IMR-90 (cell line): Measurements from ENCODE around the gene EML1. TPM values are rescaled to one million over a fixed set of nuclear protein-coding genes. Genes with fewer than 3 reads are reported as not detected.

ENCODE experiments used
- ATAC-seq: fragments of 200-7000 bp; cut with Tn5 transposase; 2 replicates; pipeline ENCODE4 v1.9.1; 2020; ENCODE audit warnings: low read depth, mild to moderate bottlenecking, moderate library complexity
- BruUV-seq: library from RNA; stranded (reverse); fragments of 400-500 nt; replicated peaks from 2 replicates; lab custom pipeline; 2021; lab: Mats Ljungman, UMichigan
- CTCF ChIA-PET: fragments of 300-600 bp; formaldehyde crosslinking; extraction: SDS; loops from one replicate; lab custom pipeline; 2021; ENCODE audit warnings: antibody characterized with exemption; lab: Yijun Ruan, JAX
- POLR2A ChIA-PET: fragments of 300-600 bp; sonication (Branson Sonifier 250); formaldehyde crosslinking; loops from one replicate; lab custom pipeline; 2022; ENCODE audit warnings: antibody characterized with exemption; ENCODE audit not compliant: unreplicated experiment; lab: Charles Lee
- DNase-seq: peaks from one replicate; pipeline ENCODE4 v3.0.0; 2013
- H2AFZ ChIP-seq: replicated peaks from 2 replicates; pipeline ENCODE3; 2013; ENCODE audit warnings: low read length, mild to moderate bottlenecking; ENCODE audit not compliant: poor library complexity
- H2AK5ac ChIP-seq: 2 replicates; pipeline ENCODE4 v1.6.1; 2013; ENCODE audit warnings: low read depth, low read length, inconsistent platforms
- H2AK9ac ChIP-seq: replicated peaks from 2 replicates; pipeline ENCODE3; 2013; ENCODE audit warnings: mild to moderate bottlenecking, low read depth, low read length, moderate library complexity; ENCODE audit not compliant: poor library complexity
- H2BK120ac ChIP-seq: 2 replicates; pipeline ENCODE4 v1.6.1; 2013; ENCODE audit warnings: low read depth, low read length, inconsistent platforms
- H2BK15ac ChIP-seq: 3 replicates; pipeline ENCODE4 v1.6.1; 2013; ENCODE audit warnings: low read depth, low read length, inconsistent platforms
- H2BK20ac ChIP-seq: 2 replicates; pipeline ENCODE4 v1.6.1; 2013; ENCODE audit warnings: low read depth, mild to moderate bottlenecking, inconsistent platforms, low read length, moderate library complexity
- H2BK5ac ChIP-seq: 2 replicates; pipeline ENCODE4 v1.6.1; 2013; ENCODE audit warnings: mild to moderate bottlenecking, low read depth, low read length, inconsistent platforms; ENCODE audit not compliant: poor library complexity, severe bottlenecking
- H3K14ac ChIP-seq: replicated peaks from 2 replicates; pipeline ENCODE4 v1.6.1; 2013; ENCODE audit warnings: low read depth, low read length, inconsistent platforms
- H3K18ac ChIP-seq: 2 replicates; pipeline ENCODE4 v1.6.1; 2013; ENCODE audit warnings: low read depth, low read length, control low read depth
- H3K23ac ChIP-seq: 2 replicates; pipeline ENCODE4 v1.6.1; 2013; ENCODE audit warnings: low read depth, low read length, inconsistent platforms
- H3K27ac ChIP-seq: 2 replicates; pipeline ENCODE4 v1.5.1; 2013; ENCODE audit warnings: mild to moderate bottlenecking, control low read depth, low read length; ENCODE audit not compliant: insufficient read depth
- H3K27me3 ChIP-seq: 2 replicates; pipeline ENCODE4 v1.6.1; 2013; ENCODE audit warnings: low read length; ENCODE audit not compliant: control insufficient read depth, insufficient read depth
- H3K36me3 ChIP-seq: 2 replicates; pipeline ENCODE4 v1.6.1; 2013; ENCODE audit warnings: low read length, mixed read lengths; ENCODE audit not compliant: control insufficient read depth, insufficient read depth
- H3K4ac ChIP-seq: 2 replicates; pipeline ENCODE4 v1.6.1; 2013; ENCODE audit warnings: low read depth, low read length, inconsistent platforms
- H3K4me1 ChIP-seq: 2 replicates; pipeline ENCODE4 v1.6.1; 2013; ENCODE audit warnings: low read length, mixed read lengths; ENCODE audit not compliant: control insufficient read depth, insufficient read depth
- H3K4me2 ChIP-seq: 2 replicates; pipeline ENCODE4 v1.6.1; 2013; ENCODE audit warnings: low read depth, mild to moderate bottlenecking, control low read depth, low read length, moderate library complexity
- H3K4me3 ChIP-seq: 2 replicates; pipeline ENCODE4 v1.5.1; 2013; ENCODE audit warnings: low read depth, mild to moderate bottlenecking, control low read depth, low read length, moderate library complexity; ENCODE audit not compliant: insufficient read depth
- H3K56ac ChIP-seq: 2 replicates; pipeline ENCODE4 v1.6.1; 2013; ENCODE audit warnings: low read length, inconsistent platforms; ENCODE audit not compliant: insufficient read depth; ENCODE audit errors: extremely low read depth
- H3K79me1 ChIP-seq, 2 experiments: 2 replicates each; pipeline ENCODE4 v1.6.1; 2013; ENCODE audit warnings: low read length in 2 of 2, inconsistent platforms in 1 of 2, low read depth in 1 of 2
- H3K9ac ChIP-seq: 2 replicates; pipeline ENCODE4 v1.6.1; 2013; ENCODE audit warnings: low read depth, low read length, control low read depth
- H3K9me1 ChIP-seq: 2 replicates; pipeline ENCODE4 v1.6.1; 2013; ENCODE audit warnings: low read length, inconsistent platforms; ENCODE audit not compliant: insufficient read depth
- H3K9me3 ChIP-seq: 2 replicates; pipeline ENCODE4 v1.6.1; 2013; ENCODE audit warnings: low read length; ENCODE audit not compliant: control insufficient read depth, insufficient read depth
- H4K20me1 ChIP-seq: 2 replicates; pipeline ENCODE4 v1.6.1; 2013; ENCODE audit warnings: low read length, inconsistent platforms; ENCODE audit not compliant: insufficient read depth
- H4K5ac ChIP-seq: 2 replicates; pipeline ENCODE4 v1.6.1; 2013; ENCODE audit warnings: mild to moderate bottlenecking, low read depth, low read length, control low read depth
- H4K8ac ChIP-seq, 2 experiments: 2 replicates each; pipeline ENCODE4 v1.6.1; 2013; ENCODE audit warnings: low read depth in 2 of 2, low read length in 2 of 2, control low read depth in 1 of 2, inconsistent platforms in 1 of 2
- H4K91ac ChIP-seq: 2 replicates; pipeline ENCODE4 v1.6.1; 2013; ENCODE audit warnings: low read depth, low read length, inconsistent platforms; ENCODE audit not compliant: insufficient read depth
- MAFK ChIP-seq: IDR thresholded peaks from 2 replicates; pipeline ENCODE4 v1.6.1; 2012; ENCODE audit warnings: low read depth, low read length, improper control_type of control experiment
- SMC3 ChIP-seq: fragments of 150-350 bp; IDR thresholded peaks from 2 replicates; pipeline ENCODE4 v1.6.1; 2016; ENCODE audit warnings: low read depth, mild to moderate bottlenecking, antibody characterized with exemption, low read length, moderate library complexity
- WGBS, 2 experiments: methylation state at CpG; one replicate each; pipeline versions ENCODE4 v1.1.5 to v1.1.7; 2013; ENCODE audit warnings: missing lambda C conversion rate in 2 of 2; ENCODE audit not compliant: insufficient read length in 1 of 2; ENCODE audit errors: extremely low coverage in 2 of 2; 5-methylcytosine and 5-hydroxymethylcytosine counted together
- dilution Hi-C: fragments of 300-500 bp; cut with HindIII; formaldehyde crosslinking; loops from one replicate; pipeline ENCODE4 v1.14.3; 2018; ENCODE audit warnings: low sequenced_read_pairs; ENCODE audit not compliant: unreplicated experiment
- in situ Hi-C: fragments of 300-500 bp; cut with MboI; formaldehyde crosslinking; loops from 3 replicates; pipeline ENCODE4 v1.14.3; 2019; ENCODE audit warnings: low sequenced_read_pairs, inconsistent platforms, mixed read lengths
- intact Hi-C: fragments of 100-400 bp; cut with micrococcal nuclease; formaldehyde crosslinking; loops from 2 replicates; pipeline ENCODE4 v1.10.0; 2022
- polyA plus RNA-seq, 3 experiments: library from polyadenylated mRNA; depleted of rRNA; stranded (reverse); fragments of >200 nt; gene quantifications; 2 replicates each; pipeline ENCODE4 v1.2.3, GENCODE V29; 2012; ENCODE audit warnings: low replicate concordance in 1 of 3
- total RNA-seq: library from RNA; depleted of rRNA; stranded (reverse); fragments of >200 nt; gene quantifications from 2 replicates; pipeline ENCODE4 v1.2.3, GENCODE V29; 2012

Gene EML1
- total and polyA plus RNA-seq, 2 of the 4 experiments (the other 2 are of a cell fraction): 14.0 to 42.3 TPM

GRCh38 chr14:99863059-99863458, 69.8 kb downstream of the EML1 start:
- H4K20me1 ChIP-seq: peaks cover 4% of the 10 kb centered on the region
- no peaks in the 10 kb centered on the region for H3K27me3 ChIP-seq
- no peak overlapping the region for H3K23ac ChIP-seq
- H3K4me3 ChIP-seq: no peak overlapping the region
- H2AK9ac ChIP-seq: no peak overlapping the region
- dilution Hi-C loops: no loop called here
- no peak overlapping the region; the same call in 1 of the 2 replicates for H2BK20ac ChIP-seq
- H2BK15ac ChIP-seq: no peak overlapping the region
- H2AK5ac ChIP-seq: no peak overlapping the region
- no peak overlapping the region for H4K5ac ChIP-seq
- intact Hi-C loops: no loop called here
- WGBS, 2 experiments: no CpG with 5 or more reads among the region's 2 CpGs
- BruUV-seq: no TSS peak
- no peak overlapping the region for H3K56ac ChIP-seq
- H3K4me1 ChIP-seq: peaks cover 6% of the 10 kb centered on the region
- H2AFZ ChIP-seq: no peak overlapping the region
- no peak overlapping the region for H3K4me2 ChIP-seq
- H3K79me1 ChIP-seq: peaks cover 12 to 24% of the 10 kb centered on the region in 2 experiments
- no peak overlapping the region for H3K4ac ChIP-seq
- peaks cover 5% of the 10 kb centered on the region for H3K36me3 ChIP-seq
- no peak overlapping the region for H3K18ac ChIP-seq
- in situ Hi-C loops: no loop called here
- ChIA-PET POLR2A (no interaction called here), CTCF (interaction anchor here (1.0 kb wide), 1 partner anchor 16 kb away, joined by 3 read pairs; no protein-coding TSS in a partner anchor)
- peaks cover 15% of the 10 kb centered on the region for H3K9me1 ChIP-seq
- no peak overlapping the region; the same call in 1 of the 2 replicates for H3K14ac ChIP-seq
- H3K9ac ChIP-seq: no peak overlapping the region
- TF ChIP-seq SMC3: no peak
- TF ChIP-seq MAFK: peak; percentile 54
- H4K91ac ChIP-seq: no peak overlapping the region
- no peak overlapping the region for H2BK5ac ChIP-seq
- no peak overlapping the region for H3K27ac ChIP-seq
- H2BK120ac ChIP-seq: no peak overlapping the region
- DNase-seq (no peak), ATAC-seq (no peak)
- H3K9me3 ChIP-seq: no peaks in the 10 kb centered on the region
- H4K8ac ChIP-seq: no peak overlapping the region
